GM19043 (cell line): ENCODE data around the gene TRPV6.

Source experiments
- ATAC-seq: cut with Tn5 transposase; IDR thresholded peaks from one replicate; pipeline ENCODE4 v1.9.1; 2021; ENCODE audit warnings: low read depth; ENCODE audit not compliant: unreplicated experiment

Gene TRPV6

DNA sequence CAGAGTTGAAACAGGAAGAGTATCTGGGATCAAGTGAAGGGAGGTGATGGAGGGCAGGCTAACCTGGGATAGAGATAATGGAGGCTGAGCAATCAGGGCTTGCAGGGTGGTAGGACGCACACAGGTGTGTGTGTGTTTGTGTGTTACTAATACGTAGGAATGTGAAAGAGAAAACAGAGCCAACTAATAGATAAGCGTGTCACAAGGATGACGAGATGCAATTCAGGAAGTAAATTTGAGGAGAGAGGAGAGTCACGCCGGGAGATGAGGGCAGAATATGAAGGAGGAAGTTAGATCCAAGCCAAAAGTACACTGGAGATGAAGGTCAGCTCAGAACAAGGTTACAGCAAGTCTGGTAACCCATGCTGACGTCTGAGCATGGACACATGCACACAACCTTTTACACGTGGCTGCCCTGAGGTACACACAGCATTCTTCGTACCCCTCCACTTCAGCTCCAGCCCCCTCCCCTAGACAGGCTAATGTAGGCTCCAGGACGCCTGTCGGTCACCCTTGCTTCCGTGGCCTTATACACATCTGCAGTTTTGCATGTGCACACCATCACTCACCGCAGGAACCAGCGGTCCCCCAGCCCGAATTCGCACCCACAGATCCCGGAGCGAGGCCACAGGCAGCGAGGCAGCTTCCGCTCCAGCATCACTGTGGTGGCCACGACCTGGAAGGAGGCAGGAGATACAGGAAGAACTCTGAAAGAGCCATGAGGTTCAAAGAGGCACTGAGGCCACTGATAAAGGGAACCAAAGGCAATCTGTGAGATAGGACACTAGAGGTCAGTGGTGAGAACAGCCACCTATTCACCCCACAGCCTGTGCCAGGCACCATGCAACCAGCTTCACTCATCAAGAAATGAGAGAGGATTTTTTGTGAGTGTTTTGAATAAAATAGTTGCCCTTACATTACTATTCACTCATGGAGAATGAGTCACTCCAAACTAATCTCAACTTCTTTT, 23.7 kb upstream of the TRPV6 start:
- ATAC-seq: no peak

DNA sequence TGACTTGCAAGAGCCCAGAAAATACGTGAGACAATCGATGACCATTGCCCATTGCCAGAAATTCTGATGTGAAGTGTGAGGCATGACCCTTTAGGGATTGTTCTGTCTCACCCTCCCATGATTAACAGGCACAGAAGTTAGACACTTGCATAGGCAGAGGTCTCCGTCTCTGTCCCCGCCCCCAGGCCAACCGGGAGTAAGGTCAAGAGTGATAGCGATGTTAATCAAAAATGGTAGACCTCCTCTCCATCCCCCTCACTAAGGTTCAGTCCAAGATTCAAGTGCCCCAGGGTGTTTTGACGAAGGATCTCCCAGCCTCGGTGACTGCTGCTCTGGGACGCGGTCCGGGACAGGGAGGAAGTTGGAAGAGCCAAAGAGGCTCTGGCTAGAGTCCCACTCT, 22.7 kb upstream of the TRPV6 start:
- no peak for ATAC-seq

DNA sequence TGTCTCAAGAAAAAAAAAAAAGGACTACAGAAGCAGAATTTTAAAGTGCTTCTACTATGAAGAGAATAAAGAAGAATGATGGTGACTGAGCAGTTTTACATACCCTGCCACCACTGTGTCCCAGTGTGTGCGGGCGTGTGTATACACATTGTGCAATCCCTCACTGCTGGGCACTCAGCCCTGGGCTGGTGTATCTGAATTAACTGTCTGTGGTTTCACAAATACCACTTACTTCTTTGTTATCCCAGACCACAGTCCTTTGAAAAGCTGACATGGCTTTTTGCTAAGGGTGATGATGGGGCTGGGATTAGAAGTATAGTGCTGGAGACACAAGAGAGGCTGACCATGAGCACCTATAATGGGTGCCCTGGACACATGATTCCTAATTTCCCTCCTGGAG, 21.1 kb upstream of the TRPV6 start:
- no peak for ATAC-seq

DNA sequence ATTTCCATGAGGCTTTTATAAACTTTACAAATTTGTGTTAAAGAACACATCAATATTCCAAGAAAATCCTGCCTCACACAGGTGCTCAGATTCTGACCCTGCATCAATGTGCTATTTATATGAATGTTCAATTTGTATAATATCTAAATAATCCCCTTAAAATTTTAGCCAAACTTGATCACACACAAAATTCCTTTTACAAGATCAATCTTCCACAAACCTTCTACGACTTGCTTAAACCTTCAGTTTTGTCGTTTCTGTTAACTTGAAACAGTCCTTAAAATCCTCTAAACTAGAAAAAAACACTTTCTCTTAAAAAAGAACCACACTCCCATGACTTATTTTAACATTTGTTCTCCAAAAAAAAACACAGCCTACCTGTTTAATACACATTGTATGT, 20.2 kb upstream of the TRPV6 start:
- ATAC-seq: no peak

DNA sequence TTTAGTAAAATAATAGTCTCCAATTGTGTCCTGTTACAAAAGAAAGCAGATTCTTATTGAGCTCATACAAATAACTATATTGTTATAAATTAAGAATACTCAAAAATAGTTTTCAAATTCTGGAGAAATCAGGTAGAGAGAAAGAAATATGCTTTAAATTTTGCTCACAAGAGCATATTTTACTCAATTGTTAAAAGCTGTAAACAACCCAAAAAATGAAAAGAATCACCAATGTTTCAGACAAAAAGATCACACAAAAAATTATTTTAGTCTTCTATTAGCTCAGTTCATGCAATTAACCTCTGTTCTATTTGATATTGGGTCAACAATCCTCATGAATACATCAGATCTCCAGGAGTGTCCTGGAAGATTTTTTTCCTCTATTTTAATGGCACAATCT, 18.6 kb upstream of the TRPV6 start:
- ATAC-seq: no peak

DNA sequence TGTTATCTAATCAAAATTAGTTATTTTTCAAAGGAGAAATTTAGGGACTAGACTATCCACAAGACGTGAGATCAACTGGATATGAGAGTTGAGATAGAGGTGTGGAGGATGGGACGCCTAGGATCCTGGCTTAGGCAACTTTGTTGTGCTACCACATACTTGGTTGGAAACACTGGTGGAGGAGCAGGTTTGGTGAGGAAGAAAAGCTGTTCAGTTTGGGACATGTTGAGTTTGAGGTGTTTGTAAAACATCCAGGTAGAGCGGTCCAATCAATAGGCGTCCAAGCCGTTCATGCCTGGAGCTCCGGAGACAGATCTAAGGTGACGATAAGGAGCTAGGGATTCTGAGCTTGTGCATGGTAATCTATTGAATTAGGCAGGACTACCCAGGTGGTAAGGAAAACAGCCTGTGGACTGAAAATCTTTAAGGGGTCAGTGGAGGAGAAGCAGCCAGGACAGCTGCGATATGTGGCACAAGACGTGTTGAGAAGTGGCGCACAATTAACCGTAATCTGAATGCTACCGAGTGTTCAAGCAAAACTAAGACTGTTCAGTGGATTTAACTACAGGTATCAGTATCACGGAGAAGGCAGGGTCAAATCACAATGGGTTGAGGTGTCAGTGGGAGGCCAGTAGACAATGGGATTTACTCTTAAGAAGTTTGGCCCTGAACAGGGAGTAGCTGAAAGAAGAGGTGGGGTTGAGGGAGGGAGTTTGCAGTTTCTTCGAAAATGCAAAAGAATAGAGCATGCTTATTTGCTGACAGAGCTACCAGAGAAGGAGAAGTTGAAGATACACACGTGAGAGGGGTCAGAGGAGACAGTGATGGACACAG, 16.1 kb upstream of the TRPV6 start:
- ATAC-seq: no peak

DNA sequence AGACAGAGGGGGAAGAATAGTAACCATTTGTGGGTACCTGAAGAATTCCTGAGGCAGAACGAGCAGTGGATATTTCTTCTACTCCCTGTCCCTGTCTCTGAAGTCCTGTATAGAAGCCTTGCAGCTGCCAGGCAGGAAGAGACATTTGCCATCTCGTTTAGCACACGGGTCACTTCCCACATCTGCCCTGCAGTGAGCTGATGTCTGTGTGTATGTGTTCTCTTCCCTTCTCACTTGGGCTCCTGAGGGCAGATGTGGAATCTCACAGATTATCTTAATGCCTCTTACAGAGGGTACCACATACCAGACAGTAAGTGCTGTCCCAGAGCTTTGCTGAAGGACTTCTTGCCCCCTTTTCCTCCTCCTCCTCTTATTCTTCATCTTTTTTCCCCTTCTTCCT, 14.1 kb upstream of the TRPV6 start:
- ATAC-seq: no peak

DNA sequence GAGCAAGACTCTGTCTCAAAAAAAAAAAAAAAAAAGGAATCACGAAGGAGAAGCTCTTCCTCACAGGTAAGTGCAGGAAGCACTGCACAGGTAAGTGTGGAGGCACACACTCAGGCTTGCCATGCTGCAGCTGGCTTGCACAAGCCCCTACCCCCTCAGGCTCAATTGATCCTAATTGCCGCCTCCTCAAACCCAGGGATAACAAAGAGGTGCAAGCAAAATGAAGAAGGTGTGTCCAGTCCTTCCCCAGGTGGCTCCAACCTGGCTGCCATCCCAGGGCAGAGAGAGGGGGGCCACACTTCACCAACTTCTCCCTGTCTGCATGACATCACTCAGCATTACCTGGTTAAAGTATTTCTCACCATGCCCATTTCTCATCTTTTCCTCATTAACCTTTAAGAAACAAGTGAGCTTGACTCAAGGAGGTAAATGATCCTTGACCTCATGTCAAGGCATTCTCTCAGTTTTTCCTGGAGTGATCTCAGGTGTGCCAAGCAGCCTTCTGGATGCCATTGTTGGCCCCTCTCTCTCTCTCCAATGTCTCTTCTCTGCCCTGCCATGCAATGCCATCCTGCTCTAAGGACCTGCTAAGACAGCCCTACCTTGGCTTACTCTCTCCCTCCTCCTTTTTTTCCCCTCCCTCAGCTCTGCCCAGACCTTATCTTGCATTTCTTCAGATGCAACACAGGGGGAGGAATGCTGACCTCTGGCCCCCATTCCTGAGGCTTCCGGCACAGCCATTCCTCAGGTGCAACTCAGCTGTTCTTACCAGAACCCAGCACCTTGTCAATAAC, 13.0 kb upstream of the TRPV6 start:
- ATAC-seq: no peak

DNA sequence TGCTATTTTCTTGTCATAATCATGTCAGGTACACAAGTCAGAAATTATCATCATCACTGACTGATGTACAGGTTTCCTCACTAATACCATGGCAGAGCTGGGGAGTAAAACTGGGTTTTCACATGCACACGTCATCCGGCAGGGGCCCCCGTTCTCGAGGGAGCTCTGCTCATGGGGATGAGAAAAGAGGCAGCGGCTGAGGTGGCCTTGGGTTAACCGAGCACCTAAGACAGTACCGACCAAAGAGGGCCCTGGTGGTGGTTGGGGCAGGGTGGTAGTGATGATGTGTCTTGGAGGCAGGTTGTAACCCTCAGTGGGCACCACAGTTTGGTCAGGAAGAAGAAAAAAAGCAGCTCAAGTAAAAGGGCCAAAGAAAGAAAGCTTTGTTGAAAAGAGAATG, 12.1 kb upstream of the TRPV6 start:
- no peak for ATAC-seq

DNA sequence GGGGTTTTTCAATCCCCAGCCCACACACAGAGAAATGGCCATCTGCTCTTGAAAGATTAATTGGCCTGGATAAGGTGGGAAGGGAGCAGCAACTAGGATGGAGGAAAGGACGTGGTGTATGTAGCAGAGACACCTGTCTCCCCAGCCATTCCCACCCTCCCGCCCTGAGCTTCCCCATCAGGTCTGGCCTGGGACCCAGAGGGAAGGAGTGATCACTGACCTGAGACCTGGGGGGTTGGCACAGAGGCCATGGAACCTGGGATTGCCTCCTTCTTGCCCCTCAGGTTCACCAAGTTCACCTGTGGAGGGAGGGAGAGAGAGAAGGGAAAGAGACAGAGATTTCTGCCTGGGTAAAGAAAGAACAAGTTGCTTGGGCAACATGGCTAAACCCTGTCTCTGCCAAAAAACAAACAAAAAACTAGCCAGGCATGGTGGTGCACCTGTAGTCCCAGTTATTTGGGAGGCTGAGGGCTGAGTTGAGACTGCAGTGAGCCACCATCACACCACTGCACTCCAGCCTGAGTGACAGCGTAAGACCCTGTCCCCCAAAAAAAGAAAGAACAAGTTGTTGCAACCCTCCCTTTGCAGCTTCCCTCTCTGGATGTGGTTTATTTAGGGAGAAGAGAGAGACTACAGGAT, 11.3 kb upstream of the TRPV6 start:
- no peak for ATAC-seq

DNA sequence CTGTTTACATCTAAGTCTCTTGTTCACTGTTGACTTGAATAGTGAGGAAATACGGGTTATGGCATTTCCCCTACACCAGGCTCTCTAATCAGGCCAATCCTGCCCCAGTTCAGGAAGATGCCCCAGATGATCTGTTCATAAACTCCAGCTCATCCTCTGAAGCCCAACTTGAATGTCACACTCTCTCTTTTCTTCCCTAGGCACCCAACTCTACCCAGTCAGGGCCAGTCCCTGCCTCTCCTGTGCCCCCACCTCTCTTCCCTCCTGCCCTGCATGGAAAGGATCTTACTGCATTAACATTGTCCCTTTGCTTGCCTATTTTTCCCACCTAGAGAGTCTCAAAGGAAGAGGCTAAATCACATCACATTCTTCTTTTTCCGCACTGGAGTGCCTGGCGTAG, 10.6 kb upstream of the TRPV6 start:
- no peak for ATAC-seq

DNA sequence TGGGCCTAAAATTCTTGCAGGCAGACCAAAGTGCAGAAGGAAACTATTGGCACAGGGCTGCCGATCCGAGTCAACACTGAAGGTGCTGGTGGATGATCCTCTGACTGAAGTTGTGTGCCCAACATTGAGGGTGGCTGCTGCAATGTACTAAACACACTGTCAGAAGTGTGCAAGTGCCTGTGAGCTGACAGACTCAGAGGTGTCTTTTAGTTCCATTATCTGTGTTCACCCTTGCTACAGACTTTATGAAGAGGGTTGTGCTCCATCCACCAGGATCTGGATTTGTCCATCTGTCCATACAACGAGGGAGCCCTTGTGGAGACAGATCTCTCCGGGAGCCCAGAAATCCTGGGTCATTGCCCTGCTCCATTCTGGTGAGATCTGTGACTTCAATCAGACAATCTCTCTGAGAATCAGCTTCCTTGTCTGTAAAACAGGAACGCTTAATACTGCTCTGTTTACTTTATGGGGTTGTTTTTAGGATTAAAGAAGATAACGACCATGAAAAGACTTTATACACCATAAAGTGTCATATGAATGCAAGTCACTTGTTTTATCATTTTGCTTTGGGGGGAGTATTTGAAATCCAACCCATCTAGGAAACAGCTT, 9.5 kb upstream of the TRPV6 start:
- ATAC-seq: no peak

DNA sequence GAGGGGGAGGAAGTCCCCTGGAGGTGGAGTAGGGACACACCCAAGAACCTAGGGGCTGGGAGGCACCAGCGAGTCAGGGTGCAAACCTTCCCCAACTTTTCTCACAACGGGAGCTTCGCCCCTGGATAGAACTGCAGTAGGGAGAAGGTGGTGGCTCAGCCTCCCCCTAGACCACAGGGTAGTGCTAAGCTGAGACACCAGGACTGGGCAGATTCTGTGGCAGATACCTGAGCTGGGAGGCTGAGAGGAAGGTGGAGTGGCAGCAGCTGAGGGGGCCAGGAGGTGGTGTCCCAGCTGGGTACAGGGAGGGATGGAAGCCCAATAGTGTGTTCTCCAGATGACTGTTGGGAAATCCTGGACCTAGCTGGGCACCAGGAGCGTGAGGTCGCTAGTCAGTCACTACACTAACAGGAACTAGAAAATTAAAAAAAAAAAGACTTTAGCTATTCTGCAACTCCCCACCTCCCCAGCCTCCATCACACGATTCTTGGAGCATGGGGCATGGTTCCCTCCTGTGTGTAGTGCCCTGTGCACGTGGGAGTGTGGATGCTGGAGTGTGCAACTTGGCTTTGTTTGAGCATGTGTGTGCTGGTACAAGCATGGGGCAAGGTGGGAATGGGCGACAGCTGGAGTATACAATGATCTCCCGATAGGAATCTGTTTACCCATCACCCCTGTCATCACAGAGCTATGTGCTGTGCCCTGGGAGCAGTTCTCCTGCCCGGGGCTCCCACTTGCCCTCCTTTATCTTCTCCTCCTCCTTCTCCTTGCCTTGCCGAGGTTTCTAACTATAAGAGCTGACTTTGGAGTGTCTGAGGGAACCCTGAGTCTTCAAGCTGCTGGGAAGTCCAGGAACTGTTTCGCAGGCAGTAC, 8.8 kb upstream of the TRPV6 start:
- ATAC-seq: no peak

DNA sequence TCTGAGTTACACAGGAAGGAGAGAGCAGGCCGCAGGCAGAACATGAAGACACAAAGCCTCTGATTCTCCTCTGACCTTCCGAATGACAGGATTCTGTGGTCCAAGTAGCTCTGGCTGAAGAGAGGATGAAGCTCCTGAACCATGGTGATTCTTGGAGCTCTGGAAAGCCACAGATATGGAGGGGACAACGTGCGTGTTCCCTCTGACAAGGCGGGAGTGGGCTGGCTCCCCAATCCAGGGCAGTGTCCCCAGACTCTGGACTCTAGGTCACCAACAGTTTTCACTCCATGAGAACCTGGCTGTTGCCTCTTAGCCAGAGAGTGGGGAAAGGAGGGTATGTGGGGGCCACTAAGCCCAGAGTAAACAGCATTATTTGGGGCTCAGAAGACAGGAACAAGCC, 7.4 kb upstream of the TRPV6 start:
- no peak for ATAC-seq

DNA sequence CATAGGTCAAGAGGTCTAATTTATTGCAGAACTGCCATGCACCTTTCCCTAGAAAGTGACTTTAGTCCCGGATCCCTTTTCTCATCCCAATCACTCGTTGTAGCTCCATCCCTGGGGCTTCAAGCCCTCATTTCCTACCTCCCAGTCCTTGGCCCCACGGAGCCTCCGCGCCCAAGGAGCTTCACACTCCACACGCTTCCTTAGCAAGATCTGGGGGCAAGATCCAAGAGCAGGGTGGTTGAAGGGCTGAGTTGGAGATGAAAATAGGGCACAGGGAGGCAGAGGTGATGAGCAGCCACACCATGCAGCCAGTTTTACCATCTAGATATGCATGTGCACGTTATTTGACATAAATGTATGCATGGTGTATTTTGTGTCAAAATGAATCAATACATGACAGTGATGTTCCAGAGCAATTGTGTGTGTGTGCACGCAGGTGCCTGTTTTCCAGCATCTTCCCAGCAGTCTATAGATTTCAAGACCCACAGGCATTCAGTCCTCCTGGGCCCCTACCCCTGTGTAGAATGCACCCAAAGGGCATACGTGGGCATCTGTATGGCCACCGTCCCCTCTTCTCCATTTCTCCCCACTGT, 6.0 kb upstream of the TRPV6 start:
- no peak for ATAC-seq

DNA sequence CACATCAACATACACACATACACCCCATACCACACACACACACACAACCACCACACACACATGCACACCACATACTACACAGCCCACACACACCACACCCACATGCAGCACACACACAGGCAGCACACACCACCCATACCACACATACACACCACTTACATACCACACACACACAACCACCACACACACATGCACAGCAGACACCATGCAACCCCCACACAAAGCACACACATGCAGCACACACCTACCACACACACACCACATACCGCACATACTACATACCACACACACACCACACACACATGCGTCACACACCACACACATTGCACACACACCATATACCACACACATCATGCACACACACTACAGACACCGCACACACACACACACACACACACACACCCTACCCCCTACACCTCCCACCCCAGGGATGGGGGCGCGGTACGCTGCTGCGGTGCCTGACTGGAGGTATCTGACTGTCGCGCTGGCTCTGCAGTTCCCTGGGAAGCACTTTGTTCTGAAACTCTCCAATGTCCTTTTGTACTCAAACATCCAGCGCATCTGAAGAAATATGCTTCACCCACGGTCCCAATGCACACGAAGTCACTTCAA, 5.4 kb upstream of the TRPV6 start:
- no peak for ATAC-seq

DNA sequence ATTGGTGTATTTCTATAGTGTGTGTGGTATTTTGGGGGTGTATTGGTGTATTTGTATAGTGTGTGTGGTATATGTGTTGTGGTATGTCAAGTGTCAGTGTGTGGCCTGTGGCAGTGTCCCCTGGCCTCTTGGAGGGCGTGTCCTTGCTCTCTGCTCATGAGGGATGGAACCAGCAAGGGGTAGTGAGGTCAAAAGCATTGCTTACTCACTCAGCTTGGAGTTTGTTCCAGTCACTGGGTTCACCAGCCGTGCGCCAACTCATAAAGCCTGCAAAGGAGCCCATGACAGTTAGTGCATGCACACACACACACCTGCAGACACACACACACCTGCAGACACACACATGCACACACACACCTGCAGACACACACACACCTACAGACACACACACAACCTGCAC, 4.3 kb upstream of the TRPV6 start:
- ATAC-seq: no peak

DNA sequence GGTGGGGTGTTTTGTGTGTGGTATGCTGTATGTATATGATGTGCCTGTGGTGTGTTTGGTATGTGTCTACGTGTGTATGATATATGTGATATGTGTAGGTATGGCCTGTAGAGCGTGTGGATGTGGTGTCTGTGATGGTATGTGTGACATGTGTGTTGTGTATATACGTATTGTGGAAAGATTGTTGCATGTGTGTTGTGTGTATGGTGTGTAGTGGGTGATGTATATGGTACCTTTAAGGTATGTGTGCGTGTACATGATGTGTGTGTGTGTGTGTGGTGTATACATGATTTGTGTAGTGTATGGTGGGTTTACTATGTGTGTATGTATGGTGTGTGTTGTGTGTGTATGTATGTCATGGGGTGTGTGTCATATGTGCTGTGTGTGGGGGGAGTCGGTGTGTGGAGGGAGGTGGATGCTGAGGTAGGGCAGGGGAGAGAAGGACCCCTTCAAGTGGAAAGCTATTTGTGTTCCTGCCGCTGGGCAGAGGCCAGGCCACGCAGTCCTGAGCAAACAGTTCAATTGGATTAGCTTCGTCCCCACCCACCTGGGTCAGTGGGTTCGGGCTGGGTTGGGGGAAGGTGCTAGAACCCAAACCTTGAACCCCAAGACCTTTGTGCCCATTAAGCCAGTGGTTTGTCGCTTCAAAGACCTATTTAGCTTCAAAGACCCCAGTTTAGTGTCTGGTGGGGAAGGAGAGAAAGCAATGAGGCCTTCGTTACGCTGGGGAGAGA, 1.9 kb upstream of the TRPV6 start:
- no peak for ATAC-seq
